HG02798 (cell line): ENCODE data around the gene DYNLL2.
"Not testable (repeated sequence)": the region's sequence is repeated elsewhere in the genome, so short reads cannot be mapped to it uniquely, and the experiment has no call there.

Experiments used
- ATAC-seq: cut with Tn5 transposase; IDR thresholded peaks from one replicate; pipeline ENCODE4 v1.9.1; 2021; ENCODE audit warnings: mild to moderate bottlenecking; ENCODE audit not compliant: unreplicated experiment, poor library complexity

DYNLL2 gene

DNA sequence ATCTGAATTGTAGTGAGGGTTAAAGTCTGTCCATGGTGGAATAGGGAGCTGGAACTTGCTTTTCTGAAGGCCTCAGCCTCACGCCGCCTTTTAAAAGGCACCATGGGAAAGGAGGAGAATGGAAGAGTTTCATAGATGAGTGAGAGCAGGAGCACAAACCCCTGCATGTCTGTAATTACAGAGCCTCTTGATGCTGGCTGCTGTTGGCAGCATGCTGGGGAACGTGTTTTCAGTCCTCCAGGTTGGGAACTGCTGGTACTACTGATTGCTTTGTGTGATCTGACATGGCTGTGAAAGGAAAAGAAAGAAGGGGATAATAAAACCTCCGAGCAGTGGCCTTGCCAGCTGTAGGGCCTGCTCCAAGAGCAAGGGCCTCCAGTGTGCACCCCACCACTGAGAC is 16.8 kb upstream of the DYNLL2 start:
- no peak for ATAC-seq

DNA sequence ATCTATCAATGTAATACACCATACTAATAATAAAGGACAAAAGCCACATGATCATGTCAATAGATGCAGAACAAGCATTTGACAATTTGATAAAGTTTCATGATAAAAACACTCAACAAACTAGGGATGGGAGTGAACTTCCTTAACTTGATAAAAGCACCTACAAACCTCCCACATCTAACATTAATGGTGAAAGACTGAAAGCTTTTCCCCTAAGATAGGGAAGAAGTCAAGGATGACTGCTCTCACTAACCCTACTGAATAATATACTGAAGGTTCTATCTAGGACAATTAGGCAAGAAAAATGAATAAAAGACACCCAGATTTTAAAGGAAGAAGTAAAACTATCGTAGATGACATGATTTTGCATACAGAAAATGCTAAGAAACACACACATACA is 10.4 kb upstream of the DYNLL2 start:
- ATAC-seq: no peak

DNA sequence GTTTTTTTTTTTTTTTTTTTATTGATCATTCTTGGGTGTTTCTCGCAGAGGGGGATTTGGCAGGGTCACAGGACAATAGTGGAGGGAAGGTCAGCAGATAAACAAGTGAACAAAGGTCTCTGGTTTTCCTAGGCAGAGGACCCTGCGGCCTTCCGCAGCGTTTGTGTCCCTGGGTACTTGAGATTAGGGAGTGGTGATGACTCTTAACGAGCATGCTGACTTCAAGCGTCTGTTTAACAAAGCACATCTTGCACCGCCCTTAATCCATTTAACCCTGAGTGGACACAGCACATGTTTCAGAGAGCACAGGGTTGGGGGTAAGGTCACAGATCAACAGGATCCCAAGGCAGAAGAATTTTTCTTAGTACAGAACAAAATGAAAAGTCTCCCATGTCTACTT is 10.0 kb upstream of the DYNLL2 start:
- not testable (repeated sequence) for ATAC-seq

DNA sequence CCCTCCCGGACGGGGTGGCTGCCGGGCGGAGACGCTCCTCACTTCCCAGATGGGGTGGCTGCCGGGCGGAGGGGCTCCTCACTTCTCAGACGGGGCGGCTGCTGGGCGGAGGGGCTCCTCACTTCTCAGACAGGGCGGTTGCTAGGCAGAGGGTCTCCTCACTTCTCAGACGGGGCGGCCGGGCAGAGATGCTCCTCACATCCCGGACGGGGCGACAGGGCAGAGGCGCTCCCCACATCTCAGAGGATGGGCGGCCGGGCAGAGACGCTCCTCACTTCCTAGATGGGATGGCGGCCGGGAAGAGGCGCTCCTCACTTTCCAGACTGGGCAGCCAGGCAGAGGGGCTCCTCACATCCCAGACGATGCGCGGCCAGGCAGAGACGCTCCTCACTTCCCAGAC is 8.8 kb upstream of the DYNLL2 start:
- ATAC-seq: not testable (repeated sequence)

DNA sequence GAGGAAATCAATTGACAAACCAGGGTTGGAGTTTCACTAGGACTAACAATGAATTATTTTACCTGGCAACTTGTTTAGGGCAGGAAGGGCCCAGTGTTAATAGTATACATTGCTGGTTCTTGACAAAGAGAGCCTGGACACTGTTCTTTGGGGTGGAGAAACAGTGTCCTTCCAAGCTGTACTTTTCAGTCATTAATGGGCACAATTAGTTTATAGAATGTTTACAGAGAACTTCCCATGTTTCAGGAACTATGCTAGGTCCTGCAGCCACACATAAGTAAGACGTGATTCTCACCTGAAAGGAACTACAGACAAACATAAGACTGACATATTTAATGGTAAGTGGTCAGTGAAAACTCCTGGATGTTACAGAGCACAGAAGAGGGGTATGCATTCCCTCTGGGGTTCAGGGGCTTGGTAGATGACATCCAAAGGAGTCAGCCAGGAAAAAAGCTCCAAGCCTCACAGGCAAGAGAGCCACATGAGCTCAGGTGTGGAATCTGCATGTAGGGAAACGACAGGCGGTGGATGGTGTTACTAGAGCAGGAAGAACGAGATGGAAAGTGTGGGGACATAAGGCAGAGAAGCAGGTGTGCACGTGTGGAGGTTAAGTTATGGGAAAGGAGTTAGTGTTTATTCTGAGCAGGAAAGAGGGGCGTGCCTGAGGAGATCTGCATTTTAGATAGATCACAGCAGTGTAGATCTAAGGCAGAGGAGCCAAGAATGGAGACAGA is 3.8 kb upstream of the DYNLL2 start:
- ATAC-seq: no peak

DNA sequence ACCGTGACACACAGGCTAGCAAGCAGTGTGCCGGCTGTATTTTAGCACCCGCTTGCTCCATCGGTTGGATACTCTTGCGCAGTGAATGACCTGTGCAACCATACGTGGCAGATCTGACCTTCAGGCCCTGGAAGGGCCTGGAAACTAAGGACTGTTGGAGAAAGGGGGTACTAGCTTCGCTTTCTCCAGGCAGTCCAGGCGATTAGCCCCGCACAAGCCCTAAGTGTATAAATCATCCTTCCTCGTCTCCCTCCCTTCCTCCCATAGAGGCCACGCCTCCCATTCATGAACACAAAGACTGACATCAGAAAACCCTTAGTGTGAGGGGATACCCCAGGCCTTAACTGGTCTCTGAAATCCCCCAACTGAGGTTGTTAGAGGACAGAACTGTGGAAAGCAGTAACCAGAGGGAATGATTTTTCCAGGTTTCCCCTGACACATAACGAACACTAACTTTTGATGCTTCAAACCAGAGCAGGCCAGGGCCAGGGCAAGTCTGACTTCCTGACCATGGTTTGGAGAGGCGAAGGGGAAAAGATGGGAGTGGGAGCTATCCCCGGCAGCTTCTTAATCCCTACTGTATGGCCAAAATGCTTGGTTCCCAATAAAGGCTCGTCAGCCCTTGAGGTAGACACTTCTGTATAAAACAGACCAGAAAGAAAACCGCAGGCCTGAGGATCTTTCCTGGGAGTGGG is 1.4 kb upstream of the DYNLL2 start:
- no peak for ATAC-seq

DNA sequence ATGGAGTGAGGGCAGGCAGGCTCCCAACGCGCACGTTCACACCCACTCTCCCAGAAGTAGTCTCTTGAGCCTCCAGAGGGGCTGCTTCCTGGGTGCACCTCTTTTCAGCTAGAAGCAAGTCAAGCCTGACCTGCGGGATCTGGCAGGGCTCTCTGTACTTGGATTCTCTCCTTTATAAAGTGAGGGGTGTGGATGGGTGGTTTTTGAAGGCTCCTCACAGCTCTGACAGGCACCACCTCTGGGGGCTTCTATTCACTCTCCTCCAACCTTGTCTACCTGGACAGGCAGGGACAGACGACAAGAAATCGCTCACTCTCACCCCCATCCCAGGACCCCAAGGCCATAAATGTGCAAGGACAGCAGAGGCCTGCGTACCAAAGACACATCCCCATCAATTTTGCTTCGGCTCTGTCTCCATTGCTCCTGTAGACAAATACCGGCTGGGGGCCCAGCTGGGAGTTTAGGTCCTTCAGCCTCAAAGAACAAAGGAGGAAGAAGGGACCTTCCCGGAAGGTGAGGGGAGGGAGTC is 814 bp upstream of the DYNLL2 start:
- ATAC-seq: no peak

DNA sequence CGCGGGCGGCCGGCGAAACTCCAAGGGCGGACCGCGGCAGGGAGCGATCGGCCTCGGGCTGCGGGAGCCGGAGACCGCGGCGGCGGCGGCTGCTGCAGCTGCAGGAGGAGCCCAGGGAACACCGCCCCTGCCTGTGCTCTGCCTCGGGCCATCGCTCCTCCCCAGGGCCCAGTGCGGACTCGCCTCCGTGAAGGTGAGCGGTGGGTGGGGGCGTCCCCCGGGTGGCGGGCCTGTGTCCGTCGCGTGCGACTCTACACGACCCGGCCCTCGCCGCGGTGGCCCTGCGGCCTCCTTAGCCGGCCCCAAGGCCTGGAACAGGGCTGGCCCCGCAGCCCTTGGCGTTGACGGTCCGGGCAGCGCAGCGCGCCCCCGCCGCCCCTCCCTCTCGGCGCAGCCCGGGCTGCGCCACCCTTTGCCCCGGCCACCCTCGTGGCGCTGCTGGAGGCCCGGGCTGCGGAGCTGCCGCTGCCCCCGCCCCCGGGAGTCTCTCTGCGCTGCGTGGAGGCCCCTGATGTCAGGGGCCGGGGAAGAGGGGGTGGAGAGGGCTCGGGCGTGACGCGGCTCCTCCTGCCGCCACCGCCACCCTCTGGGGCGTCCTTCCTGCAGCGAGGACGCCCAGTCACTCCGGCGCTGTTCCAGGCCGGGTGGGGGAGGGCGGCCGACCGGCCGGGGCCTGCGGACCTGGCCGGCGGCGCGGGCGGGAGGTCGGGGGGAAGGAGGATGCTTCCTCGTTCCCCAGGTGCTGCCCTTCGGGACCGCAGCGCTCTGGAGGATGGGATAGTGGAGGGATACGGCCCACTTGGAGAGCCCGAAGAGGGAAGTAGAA is 485 bp downstream of the DYNLL2 start:
- ATAC-seq: peak; percentile 57

DNA sequence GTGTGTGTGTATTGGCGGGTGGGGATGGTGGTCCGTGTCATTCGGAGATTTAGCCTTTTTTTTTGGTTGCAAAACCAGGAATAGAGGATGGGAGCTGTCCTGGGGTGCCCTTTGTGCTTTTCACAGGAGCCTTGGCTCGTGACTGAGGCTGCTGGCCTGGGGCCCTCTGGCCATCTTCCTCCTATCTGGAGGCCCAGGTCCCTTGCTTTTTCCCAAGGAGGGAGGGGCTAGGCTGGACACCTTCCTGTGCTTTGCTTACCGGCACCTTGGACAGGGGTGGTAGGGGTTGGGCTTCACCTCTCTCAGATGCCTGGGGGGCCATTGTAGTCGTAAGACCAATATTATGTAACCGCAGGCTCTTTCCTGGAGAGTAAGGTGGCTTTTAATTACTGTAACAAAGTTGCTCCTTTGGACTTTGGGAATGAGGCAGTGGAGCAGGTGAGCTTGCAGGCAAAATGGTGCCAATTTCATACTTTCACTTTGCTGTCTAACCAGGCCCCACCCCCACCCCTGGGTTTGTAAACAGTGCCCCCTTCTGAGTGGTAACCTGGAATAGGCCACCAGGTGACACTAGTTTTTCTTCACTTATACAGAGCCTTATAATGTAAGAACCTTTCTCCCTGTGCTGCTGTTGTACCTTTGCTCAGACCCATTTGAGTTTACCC is 1.2 kb downstream of the DYNLL2 start:
- ATAC-seq: no peak

DNA sequence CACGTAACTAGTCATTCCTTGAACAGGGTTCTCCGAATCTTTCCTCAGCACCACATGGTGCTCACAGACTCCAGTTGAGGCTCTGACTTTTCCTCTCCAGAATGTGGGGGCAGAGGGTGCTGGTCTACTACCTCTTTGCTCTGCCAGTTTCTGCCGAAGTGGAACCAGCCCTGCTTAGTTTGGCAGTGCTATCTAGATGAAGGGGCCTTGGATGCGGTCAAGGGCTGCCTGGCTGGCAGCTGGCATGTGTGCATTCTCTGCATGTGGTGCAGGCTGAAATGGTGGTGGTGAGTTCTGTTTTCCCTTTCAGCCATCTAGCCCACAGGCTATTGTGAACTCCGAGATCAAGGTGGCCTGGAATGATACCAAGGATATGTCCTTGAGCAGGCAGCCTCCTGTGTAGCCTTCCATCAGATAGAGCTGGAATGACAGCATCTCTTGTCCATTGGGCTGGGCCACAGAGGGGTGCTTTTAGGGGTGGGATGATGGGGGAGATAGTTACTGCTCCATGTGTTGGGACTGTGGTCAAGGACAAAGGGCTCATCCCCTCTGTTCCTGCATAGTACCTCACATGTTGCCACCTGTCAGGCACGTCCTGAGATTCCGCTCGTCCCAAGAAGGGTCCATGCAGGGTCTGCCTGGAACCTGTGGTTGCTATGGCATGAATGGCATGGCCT is 2.0 kb downstream of the DYNLL2 start:
- ATAC-seq: no peak

DNA sequence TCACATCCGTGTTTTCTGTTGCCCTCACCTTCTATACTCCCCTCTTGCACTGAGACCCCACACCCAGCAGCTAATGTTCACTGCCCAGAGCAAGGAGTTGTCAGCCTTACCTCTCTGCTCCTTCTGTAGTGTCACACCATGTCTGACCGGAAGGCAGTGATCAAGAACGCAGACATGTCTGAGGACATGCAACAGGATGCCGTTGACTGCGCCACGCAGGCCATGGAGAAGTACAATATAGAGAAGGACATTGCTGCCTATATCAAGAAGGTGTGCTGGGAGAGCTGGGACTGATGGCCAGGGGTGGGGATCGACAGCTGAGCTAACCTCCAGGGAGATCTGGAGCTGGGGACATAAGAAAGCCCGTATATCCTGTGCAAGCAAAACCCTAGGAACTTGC is 3.7 kb downstream of the DYNLL2 start:
- no peak for ATAC-seq

DNA sequence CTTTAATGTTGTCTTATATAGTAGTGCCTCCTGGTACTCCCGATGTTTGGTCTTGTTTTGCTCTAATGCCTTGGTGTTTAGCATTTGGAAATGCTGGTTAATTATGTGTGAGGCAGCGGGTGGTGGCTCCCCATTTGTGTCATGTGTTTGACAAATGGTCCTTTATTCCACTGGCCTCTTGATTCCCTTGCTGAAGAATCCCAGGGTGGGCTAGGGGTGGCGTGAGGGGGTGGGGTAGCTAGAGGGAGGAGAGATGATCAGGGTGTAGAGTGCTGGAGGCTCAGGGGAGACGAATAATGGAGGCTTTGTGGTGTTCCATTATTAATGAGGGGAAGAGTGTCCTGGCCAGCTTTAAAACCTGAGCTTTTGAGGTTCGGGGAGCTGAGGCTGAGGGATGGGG is 5.4 kb downstream of the DYNLL2 start:
- no peak for ATAC-seq

DNA sequence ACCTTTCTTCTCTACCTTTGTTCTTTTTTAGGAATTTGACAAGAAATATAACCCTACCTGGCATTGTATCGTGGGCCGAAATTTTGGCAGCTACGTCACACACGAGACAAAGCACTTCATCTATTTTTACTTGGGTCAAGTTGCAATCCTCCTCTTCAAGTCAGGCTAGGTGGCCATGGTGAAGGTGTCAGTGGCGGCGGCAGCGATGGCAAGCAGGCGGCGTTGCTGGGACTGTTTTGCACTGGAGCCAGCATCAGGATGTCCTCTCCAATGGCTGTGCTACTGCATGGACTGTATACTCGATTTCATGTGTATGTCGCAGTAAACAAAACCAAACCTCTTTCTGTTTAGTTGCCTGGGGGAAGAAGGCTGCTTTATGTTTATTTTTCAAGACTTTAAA is 5.9 kb downstream of the DYNLL2 start:
- no peak for ATAC-seq

DNA sequence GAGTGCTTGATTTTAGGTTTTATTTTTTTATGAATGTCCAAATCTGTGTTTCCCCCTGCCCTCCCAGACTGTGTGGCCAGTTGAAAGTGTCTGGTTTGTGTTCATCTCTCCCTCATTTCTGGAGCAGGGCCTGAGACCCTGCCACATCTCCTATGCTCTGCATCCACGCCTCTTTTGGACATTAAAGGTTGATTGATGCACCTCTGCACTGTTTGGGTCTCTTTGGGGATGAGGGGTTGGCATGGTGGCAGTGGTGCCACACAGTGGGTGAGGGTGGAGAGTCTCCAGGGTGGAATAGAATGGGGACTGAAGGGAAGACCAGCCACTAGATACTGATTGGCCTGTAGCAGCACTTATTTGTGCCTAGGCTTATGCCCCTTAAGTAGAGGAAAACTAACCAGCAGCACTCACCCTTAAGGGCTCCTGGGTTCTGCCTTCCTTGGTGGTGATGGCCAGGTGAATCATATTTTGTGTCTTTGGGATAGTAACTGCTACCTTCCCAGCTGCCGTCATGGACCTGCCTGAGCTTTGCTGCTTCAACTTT is 7.9 kb downstream of the DYNLL2 start:
- no peak for ATAC-seq

DNA sequence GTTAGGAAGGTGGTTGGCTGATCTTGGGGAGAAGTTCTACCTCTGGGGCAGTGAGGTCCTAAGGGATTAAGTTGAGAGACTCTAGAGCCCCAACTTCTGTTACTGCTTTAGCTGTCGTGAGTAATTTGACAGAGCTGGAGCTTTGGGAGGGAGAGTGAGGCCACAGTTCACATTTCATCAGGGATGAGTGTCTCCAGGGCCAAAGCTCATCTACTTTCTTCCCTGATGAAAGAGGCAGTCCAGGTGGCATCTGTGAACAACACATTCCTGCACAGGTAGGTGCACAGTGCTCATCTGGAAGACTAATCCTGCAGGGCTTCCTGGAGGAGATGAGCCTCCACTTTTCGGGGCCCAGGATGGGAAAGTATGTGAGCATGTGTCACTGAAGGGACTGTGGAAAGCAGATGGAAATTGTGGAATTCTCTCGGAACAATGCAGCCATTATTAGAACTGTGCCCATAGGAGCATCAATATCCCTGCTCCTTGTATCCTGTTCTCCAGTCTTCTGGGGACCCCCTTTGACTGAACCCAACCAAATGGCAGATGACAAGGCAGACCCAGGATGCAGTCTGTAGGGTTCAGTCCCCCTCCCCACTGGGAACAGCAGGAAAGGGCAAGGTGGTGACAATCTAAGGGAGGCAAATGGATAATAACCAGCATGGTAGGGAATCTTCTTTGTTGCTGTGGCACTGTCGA is 9.0 kb downstream of the DYNLL2 start:
- no peak for ATAC-seq

DNA sequence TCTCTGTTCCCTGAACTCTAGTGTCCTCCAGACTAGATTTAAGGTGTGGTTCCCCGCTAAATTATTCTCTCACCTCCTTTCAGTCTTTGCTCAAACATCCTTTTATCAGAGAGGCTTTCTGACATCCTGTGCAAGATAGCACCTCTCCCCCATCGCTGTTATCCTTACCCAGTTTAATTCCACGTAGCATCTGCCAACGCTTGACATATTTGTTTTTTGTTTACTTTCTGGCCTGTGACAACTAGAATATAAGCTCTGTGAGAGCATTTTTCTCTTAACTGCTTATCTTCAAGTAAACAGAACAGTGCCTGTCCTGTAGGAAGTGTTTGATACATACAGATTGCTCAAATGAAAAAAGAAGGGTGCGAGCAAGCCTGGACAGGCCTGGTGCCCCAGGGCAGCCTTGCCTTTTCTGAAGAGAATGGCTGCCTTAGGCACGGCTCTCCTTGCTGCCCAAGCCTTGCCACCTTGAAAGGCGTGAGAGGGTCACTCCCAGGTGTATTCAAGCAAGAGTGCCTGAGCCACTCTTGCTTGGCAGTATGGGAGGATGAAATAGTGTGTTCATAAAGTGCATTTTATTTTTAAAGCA is 9.7 kb downstream of the DYNLL2 start:
- no peak for ATAC-seq

DNA sequence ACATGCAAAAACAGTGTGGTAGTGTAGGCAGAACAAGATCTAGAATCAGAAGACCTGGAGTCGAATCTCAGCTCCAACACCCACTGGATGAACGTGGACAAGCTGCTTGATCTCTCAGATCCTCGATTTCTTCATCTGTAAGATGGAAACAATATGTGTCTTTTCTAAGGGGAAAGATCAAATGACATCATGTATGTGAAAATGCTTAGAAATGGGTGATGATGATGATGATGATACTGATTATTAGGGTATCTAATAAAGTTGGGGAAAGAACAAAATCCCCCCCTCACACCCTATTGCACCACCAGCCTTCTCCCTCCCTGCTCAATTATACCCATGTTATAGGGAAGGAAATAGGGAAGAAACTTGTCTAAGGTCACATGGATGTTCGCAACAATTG is 10.9 kb downstream of the DYNLL2 start:
- no peak for ATAC-seq

DNA sequence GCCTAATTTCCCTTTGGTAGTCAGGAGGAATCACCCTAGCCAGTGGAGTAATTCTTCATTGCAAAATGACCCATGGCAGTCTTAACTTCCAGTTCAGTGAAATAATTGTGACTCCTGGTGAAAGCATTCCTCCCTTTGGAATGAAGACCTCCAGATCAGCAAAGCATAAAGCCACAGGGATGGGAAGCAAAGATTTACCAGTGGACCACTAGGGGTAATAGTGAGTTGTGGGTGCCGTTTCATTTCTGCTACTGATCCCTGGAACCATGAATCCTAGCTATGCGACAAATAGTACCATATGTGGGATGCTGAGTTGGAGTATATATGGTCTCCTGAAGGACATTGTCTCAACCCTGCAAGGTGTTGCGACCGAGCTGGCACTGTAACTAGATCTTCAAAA is 13.7 kb downstream of the DYNLL2 start:
- no peak for ATAC-seq
